ENCODE measurements around the gene GGA1. TPM values are rescaled to one million over a fixed set of nuclear protein-coding genes. Genes with fewer than 3 reads are reported as not detected.
A peak's percentile ranks its signal among the peaks of the same experiment; 100 is the strongest.

Gene GGA1
- total RNA-seq, 1 donor from 2014 or later, result 43.1 TPM

DNA sequence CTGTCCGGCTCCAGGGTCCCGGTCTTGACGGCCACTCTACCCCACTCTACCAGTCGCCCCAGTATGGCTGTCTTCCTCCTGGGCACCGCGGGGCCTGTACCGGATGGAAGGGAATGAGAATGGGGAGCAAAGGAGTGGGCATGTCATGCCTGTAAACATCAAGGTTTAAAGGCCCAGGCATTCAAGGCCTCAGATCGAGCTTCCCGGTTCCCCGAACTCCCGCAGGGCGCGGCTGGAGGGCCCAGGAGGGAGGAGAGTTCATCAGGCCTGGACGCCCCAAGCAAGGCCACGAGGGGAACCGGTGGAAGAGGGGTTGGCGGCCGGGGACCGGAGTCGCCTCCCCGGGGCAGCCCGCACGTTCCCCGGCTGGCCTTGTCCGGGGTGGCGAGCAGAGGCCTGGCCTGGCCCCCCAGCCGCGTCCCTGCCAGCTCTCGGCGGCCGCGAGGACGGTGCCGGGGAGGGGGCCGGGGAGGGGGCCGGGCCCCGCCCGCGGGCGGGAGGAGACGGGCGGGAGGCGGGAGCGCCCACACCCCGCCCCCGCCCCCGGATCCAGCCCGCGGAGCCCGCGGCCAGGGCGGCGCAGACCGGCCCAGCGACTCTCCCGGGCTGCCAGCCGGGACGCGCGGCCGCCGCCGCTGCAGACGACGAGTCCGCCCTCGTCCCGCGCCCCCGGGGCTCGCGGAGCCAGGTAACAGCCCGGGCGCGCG, 48.6 kb upstream of the GGA1 start, which contains the start of gene CDC42EP1:
CDC42EP1 (plus strand) TSS at position 580 of the 707 bp plus-strand sequence. CDS start 5,870 bp downstream, outside the sequence.
- H3K9me3 Mint-ChIP-seq (ENCODE audit: unreplicated experiment), result no peaks in the 10 kb centered on the region
- Histone ChIP-seq H3K4me2 (ENCODE audit: low read length) (peak within 1 kb of the TSS; percentile 85), H3K9me3 (ENCODE audit: insufficient read depth, low read depth, low read length) (no peaks in the 10 kb centered on the region), H3K36me3 (ENCODE audit: insufficient read depth, low read length) (no peaks in the 10 kb centered on the region), H3K4me1 (ENCODE audit: insufficient read depth, low read length) (peaks cover 47% of the 10 kb centered on the region), H3K9ac (ENCODE audit: low read length) (peak within 1 kb of the TSS; percentile 100), H3K27ac (ENCODE audit: low read depth, low read length) (peak within 1 kb of the TSS; percentile 92), H3K27me3 (ENCODE audit: insufficient read depth, low read length) (no peaks in the 10 kb centered on the region), H3K4me3 (ENCODE audit: insufficient read depth, low read depth, low read length) (peak within 1 kb of the TSS; percentile 89), H2AFZ (ENCODE audit: low read depth, low read length) (peak within 1 kb of the TSS; percentile 53), H3K79me2 (ENCODE audit: insufficient read depth, low read length) (peaks cover 50% of the 10 kb centered on the region), H4K20me1 (ENCODE audit: insufficient read depth, low read length) (peaks cover 32% of the 10 kb centered on the region)
- H3K27ac Mint-ChIP-seq (ENCODE audit: unreplicated experiment), result peak within 1 kb of the TSS; percentile 98
- no peaks in the 10 kb centered on the region for H3K36me3 Mint-ChIP-seq (ENCODE audit: low read depth, unreplicated experiment)
- FAIRE-seq (no peak), DNase-seq (ENCODE audit: low read depth) (peak; percentile 40)
- H3K4me3 Mint-ChIP-seq (ENCODE audit: unreplicated experiment), result peak within 1 kb of the TSS; percentile 85
- no peaks in the 10 kb centered on the region for H3K27me3 Mint-ChIP-seq (ENCODE audit: low read depth, unreplicated experiment)
- TF ChIP-seq, protein P1, sequence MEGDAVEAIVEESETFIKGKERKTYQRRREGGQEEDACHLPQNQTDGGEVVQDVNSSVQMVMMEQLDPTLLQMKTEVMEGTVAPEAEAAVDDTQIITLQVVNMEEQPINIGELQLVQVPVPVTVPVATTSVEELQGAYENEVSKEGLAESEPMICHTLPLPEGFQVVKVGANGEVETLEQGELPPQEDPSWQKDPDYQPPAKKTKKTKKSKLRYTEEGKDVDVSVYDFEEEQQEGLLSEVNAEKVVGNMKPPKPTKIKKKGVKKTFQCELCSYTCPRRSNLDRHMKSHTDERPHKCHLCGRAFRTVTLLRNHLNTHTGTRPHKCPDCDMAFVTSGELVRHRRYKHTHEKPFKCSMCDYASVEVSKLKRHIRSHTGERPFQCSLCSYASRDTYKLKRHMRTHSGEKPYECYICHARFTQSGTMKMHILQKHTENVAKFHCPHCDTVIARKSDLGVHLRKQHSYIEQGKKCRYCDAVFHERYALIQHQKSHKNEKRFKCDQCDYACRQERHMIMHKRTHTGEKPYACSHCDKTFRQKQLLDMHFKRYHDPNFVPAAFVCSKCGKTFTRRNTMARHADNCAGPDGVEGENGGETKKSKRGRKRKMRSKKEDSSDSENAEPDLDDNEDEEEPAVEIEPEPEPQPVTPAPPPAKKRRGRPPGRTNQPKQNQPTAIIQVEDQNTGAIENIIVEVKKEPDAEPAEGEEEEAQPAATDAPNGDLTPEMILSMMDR (IDR thresholded peaks at IDR 0.05; ENCODE audit: insufficient read depth, low read depth, low read length), result no peak
- TF ChIP-seq EZH2 (IDR thresholded peaks at IDR 0.05; ENCODE audit: insufficient read depth, low read length), result no peak
- H3K4me1 Mint-ChIP-seq (ENCODE audit: low read depth, unreplicated experiment), result peaks cover 39% of the 10 kb centered on the region

- Histone ChIP-seq H2AFZ (ENCODE audit: low read depth, low read length) (no peak overlapping the region), H3K4me3 (ENCODE audit: insufficient read depth, low read depth, low read length) (peak overlapping the region; percentile 89), H3K27me3 (ENCODE audit: insufficient read depth, low read length) (no peaks in the 10 kb centered on the region), H3K9ac (ENCODE audit: low read length) (peak overlapping the region; percentile 100), H3K79me2 (ENCODE audit: insufficient read depth, low read length) (peaks cover 57% of the 10 kb centered on the region), H3K9me3 (ENCODE audit: insufficient read depth, low read depth, low read length) (no peaks in the 10 kb centered on the region), H3K4me2 (ENCODE audit: low read length) (peak overlapping the region; percentile 85), H3K36me3 (ENCODE audit: insufficient read depth, low read length) (no peaks in the 10 kb centered on the region), H3K27ac (ENCODE audit: low read depth, low read length) (peak overlapping the region; percentile 92), H3K4me1 (ENCODE audit: insufficient read depth, low read length) (peaks cover 53% of the 10 kb centered on the region), H4K20me1 (ENCODE audit: insufficient read depth, low read length) (peaks cover 38% of the 10 kb centered on the region)
- no peaks in the 10 kb centered on the region for H3K36me3 Mint-ChIP-seq (ENCODE audit: low read depth, unreplicated experiment)
- H3K27me3 Mint-ChIP-seq (ENCODE audit: low read depth, unreplicated experiment), result no peaks in the 10 kb centered on the region
- peak; percentile 55 for DNase-seq (ENCODE audit: low read depth)
- no peaks in the 10 kb centered on the region for H3K9me3 Mint-ChIP-seq (ENCODE audit: unreplicated experiment)
- peaks cover 40% of the 10 kb centered on the region for H3K4me1 Mint-ChIP-seq (ENCODE audit: low read depth, unreplicated experiment)
- peak overlapping the region; percentile 98 for H3K27ac Mint-ChIP-seq (ENCODE audit: unreplicated experiment)
- peak overlapping the region; percentile 85 for H3K4me3 Mint-ChIP-seq (ENCODE audit: unreplicated experiment)
- no peak for FAIRE-seq
- TF ChIP-seq EZH2 (IDR thresholded peaks at IDR 0.05; ENCODE audit: insufficient read depth, low read length), result no peak
- TF ChIP-seq, protein P1 (IDR thresholded peaks at IDR 0.05; ENCODE audit: insufficient read depth, low read depth, low read length), result no peak
Observed at GRCh38 chr22:37560608-37561211, 47.9 kb upstream of the GGA1 start.

All from astrocyte (in vitro differentiated cells and primary cell).